Mononuclear cell (primary cell): ENCODE results near the gene ANKRD40. TPM values are rescaled to one million over a fixed set of nuclear protein-coding genes. Genes with fewer than 3 reads are reported as not detected.
"Not testable (repeated sequence)": the region's sequence is repeated elsewhere in the genome, so short reads cannot be mapped to it uniquely, and the experiment has no call there.

Experiments used
- H3K27me3 ChIP-seq: 2 replicates; pipeline ENCODE4 v1.6.0; 2011; ENCODE audit warnings: low read length, control low read depth; ENCODE audit not compliant: insufficient read depth
- H3K4me1 ChIP-seq: 2 replicates; pipeline ENCODE4 v1.5.1; 2011; ENCODE audit warnings: mild to moderate bottlenecking, low read length, control low read depth; ENCODE audit not compliant: insufficient read depth
- H3K4me3 ChIP-seq: 2 replicates; pipeline ENCODE4 v1.5.1; 2011; ENCODE audit warnings: mild to moderate bottlenecking, low read length, moderate library complexity
- H3K9me3 ChIP-seq: 2 replicates; pipeline ENCODE4 v1.5.1; 2011; ENCODE audit warnings: low read depth, mild to moderate bottlenecking, control low read depth, low read length
- total RNA-seq: library from RNA; depleted of rRNA; stranded (reverse); fragments of >200 nt; gene quantifications from one replicate; pipeline ENCODE4 v1.2.3, GENCODE V29; 2012

Gene ANKRD40
- total RNA-seq, 1 donor: 22.5 TPM

- H3K9me3 ChIP-seq: no peaks in the 10 kb centered on the region
- no peak overlapping the region for H3K4me3 ChIP-seq
- no peaks in the 10 kb centered on the region for H3K27me3 ChIP-seq
- no peaks in the 10 kb centered on the region for H3K4me1 ChIP-seq
Observed at GRCh38 chr17:50684612-50685333, 22.9 kb downstream of the ANKRD40 start.

- no peaks in the 10 kb centered on the region for H3K4me1 ChIP-seq
- no peak overlapping the region for H3K4me3 ChIP-seq
- H3K9me3 ChIP-seq: no peaks in the 10 kb centered on the region
- no peaks in the 10 kb centered on the region for H3K27me3 ChIP-seq
Observed at GRCh38 chr17:50684288-50684611, 23.5 kb downstream of the ANKRD40 start.

- Histone ChIP-seq H3K4me3 (no peak overlapping the region), H3K9me3 (no peaks in the 10 kb centered on the region), H3K27me3 (no peaks in the 10 kb centered on the region), H3K4me1 (no peaks in the 10 kb centered on the region)
Observed at GRCh38 chr17:50683434-50684287, 24.1 kb downstream of the ANKRD40 start.

- Histone ChIP-seq H3K4me1 (no peaks in the 10 kb centered on the region), H3K9me3 (no peaks in the 10 kb centered on the region), H3K4me3 (no peak overlapping the region), H3K27me3 (no peaks in the 10 kb centered on the region)
Observed at GRCh38 chr17:50682938-50683337, 24.8 kb downstream of the ANKRD40 start.

GRCh38 chr17:50682441-50682840 lies 25.3 kb downstream of the ANKRD40 start:
- no peaks in the 10 kb centered on the region for H3K4me1 ChIP-seq
- H3K27me3 ChIP-seq: no peaks in the 10 kb centered on the region
- H3K9me3 ChIP-seq: no peaks in the 10 kb centered on the region
- no peak overlapping the region for H3K4me3 ChIP-seq

GRCh38 chr17:50681263-50682200 lies 26.2 kb downstream of the ANKRD40 start:
- H3K27me3 ChIP-seq: no peaks in the 10 kb centered on the region
- H3K9me3 ChIP-seq: no peaks in the 10 kb centered on the region
- H3K4me1 ChIP-seq: no peaks in the 10 kb centered on the region
- H3K4me3 ChIP-seq: no peak overlapping the region

GRCh38 chr17:50680543-50681262 lies 27.0 kb downstream of the ANKRD40 start:
- not testable (repeated sequence) for H3K4me3 ChIP-seq, H3K27me3 ChIP-seq, H3K9me3 ChIP-seq, H3K4me1 ChIP-seq

- Histone ChIP-seq H3K27me3 (no peaks in the 10 kb centered on the region), H3K4me3 (no peak overlapping the region), H3K4me1 (no peaks in the 10 kb centered on the region), H3K9me3 (no peaks in the 10 kb centered on the region)
Observed at GRCh38 chr17:50680126-50680525, 27.6 kb downstream of the ANKRD40 start.

- no peaks in the 10 kb centered on the region for H3K4me1 ChIP-seq
- no peak overlapping the region for H3K4me3 ChIP-seq
- H3K9me3 ChIP-seq: no peaks in the 10 kb centered on the region
- no peaks in the 10 kb centered on the region for H3K27me3 ChIP-seq
Observed at GRCh38 chr17:50679008-50679544, 28.6 kb downstream of the ANKRD40 start.

GRCh38 chr17:50677851-50678375 lies 29.8 kb downstream of the ANKRD40 start:
- Histone ChIP-seq H3K27me3 (no peaks in the 10 kb centered on the region), H3K4me1 (no peaks in the 10 kb centered on the region), H3K4me3 (no peak overlapping the region), H3K9me3 (no peaks in the 10 kb centered on the region)

- H3K9me3 ChIP-seq: no peaks in the 10 kb centered on the region
- H3K27me3 ChIP-seq: no peaks in the 10 kb centered on the region
- H3K4me1 ChIP-seq: no peaks in the 10 kb centered on the region
- no peak overlapping the region for H3K4me3 ChIP-seq
Observed at GRCh38 chr17:50676065-50676975, 31.4 kb downstream of the ANKRD40 start.

GRCh38 chr17:50675627-50676026 lies 32.1 kb downstream of the ANKRD40 start:
- no peaks in the 10 kb centered on the region for H3K27me3 ChIP-seq
- H3K4me1 ChIP-seq: no peaks in the 10 kb centered on the region
- no peak overlapping the region for H3K4me3 ChIP-seq
- H3K9me3 ChIP-seq: no peaks in the 10 kb centered on the region

- H3K4me1 ChIP-seq: no peaks in the 10 kb centered on the region
- H3K27me3 ChIP-seq: no peaks in the 10 kb centered on the region
- no peak overlapping the region for H3K4me3 ChIP-seq
- no peaks in the 10 kb centered on the region for H3K9me3 ChIP-seq
Observed at GRCh38 chr17:50675190-50675589, 32.5 kb downstream of the ANKRD40 start.
